NB4 (cell line): ENCODE results near the gene EXOC8.

ENCODE experiments used
- POLR2A ChIP-seq: IDR thresholded peaks from 2 replicates; pipeline ENCODE4 v1.6.1; 2011; ENCODE audit warnings: mild to moderate bottlenecking; ENCODE audit not compliant: insufficient read length; ENCODE audit errors: extremely low read depth
- TF ChIP-seq, protein P1 (sequence below): IDR thresholded peaks from one replicate; pipeline ENCODE4 v1.5.1; 2012; ENCODE audit warnings: low read depth, low read length

GRCh38 chr1:231355171-231355570 is 17.5 kb upstream of the EXOC8 start:
- TF ChIP-seq, protein P1, sequence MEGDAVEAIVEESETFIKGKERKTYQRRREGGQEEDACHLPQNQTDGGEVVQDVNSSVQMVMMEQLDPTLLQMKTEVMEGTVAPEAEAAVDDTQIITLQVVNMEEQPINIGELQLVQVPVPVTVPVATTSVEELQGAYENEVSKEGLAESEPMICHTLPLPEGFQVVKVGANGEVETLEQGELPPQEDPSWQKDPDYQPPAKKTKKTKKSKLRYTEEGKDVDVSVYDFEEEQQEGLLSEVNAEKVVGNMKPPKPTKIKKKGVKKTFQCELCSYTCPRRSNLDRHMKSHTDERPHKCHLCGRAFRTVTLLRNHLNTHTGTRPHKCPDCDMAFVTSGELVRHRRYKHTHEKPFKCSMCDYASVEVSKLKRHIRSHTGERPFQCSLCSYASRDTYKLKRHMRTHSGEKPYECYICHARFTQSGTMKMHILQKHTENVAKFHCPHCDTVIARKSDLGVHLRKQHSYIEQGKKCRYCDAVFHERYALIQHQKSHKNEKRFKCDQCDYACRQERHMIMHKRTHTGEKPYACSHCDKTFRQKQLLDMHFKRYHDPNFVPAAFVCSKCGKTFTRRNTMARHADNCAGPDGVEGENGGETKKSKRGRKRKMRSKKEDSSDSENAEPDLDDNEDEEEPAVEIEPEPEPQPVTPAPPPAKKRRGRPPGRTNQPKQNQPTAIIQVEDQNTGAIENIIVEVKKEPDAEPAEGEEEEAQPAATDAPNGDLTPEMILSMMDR, result no peak
- TF ChIP-seq POLR2A, result no peak
